Measurements from ENCODE around the gene ZFAND5.

The ZFAND5 gene

DNA sequence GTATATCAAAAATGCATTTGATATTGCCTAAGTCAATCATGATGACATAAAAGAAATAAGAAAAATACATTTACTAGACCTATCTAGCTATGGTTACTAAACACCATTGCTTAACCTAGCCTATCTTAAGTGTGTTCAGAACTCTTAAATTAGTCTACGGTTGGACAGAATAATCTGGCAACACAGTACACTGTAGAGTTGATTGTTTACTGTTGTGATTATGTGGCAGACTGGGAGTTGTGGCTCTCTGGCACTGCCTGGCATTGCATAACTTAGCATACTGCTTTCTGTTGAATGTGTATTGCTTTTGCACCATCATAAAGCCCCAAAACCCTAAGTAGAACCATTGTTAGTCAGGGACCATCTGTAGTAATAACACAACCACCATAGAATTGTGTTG is 21.2 kb upstream of the ZFAND5 start:
- Histone ChIP-seq H3K27ac (ENCODE audit: low read length) (no peak overlapping the region), H3K4me3 (ENCODE audit: low read depth in 1 of 2, low read length in 2 of 2) (no peak overlapping the region), H3K36me3 (ENCODE audit: control insufficient read depth in 1 of 2, insufficient read depth in 2 of 2, low read length in 2 of 2) (no peaks in the 10 kb centered on the region), H3K4me1 (ENCODE audit: control insufficient read depth in 1 of 2, insufficient read depth in 2 of 2, low read length in 2 of 2) (peaks cover 0 to 3% of the 10 kb centered on the region in 2 donors), H3K9me3 (ENCODE audit: control insufficient read depth in 1 of 2, low read length in 2 of 2) (no peaks in the 10 kb centered on the region), H3K27me3 (ENCODE audit: low read depth, low read length) (no peaks in the 10 kb centered on the region)

DNA sequence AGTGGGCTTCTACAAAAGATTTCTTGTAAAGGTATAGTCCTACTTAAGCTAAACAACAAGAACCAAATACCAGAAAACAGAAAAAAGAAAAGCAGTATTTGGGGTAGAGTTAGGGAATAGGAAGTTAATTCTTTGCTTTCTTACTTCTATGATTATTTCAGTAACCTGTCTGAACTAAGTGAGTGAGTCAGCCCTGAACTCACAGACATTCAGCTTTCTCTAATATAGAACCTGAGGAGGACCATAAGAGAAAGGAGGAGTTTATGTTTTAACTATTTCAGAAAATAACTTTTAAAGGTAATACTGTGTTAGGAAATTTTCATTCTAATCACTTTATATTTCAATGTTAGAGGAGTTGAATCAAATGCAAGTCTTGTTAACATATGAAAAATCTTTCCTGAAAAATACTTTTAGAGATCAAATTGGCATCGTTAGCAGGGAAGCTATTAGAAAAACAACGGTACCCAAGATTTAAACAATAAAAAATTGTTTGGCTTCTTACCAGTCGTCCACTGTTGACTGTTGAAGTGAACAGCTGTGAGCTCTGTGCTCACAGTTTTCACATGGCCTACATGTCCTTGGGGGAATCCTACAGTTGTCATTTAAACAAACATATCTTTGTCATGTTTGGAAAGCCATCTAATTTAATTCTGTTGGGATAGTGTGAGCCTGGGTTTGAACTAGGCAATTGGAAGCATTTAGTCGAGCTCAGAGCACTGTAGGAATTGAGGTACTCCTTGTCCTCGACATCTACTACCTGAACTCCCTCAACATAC is 19.9 kb upstream of the ZFAND5 start:
- Histone ChIP-seq H3K4me1 (ENCODE audit: control insufficient read depth in 1 of 2, insufficient read depth in 2 of 2, low read length in 2 of 2) (peaks cover 0 to 3% of the 10 kb centered on the region in 2 donors), H3K27ac (ENCODE audit: low read length) (no peak overlapping the region), H3K4me3 (ENCODE audit: low read depth in 1 of 2, low read length in 2 of 2) (no peak overlapping the region), H3K36me3 (ENCODE audit: control insufficient read depth in 1 of 2, insufficient read depth in 2 of 2, low read length in 2 of 2) (no peaks in the 10 kb centered on the region), H3K27me3 (ENCODE audit: low read depth, low read length) (no peaks in the 10 kb centered on the region), H3K9me3 (ENCODE audit: control insufficient read depth in 1 of 2, low read length in 2 of 2) (no peaks in the 10 kb centered on the region)

DNA sequence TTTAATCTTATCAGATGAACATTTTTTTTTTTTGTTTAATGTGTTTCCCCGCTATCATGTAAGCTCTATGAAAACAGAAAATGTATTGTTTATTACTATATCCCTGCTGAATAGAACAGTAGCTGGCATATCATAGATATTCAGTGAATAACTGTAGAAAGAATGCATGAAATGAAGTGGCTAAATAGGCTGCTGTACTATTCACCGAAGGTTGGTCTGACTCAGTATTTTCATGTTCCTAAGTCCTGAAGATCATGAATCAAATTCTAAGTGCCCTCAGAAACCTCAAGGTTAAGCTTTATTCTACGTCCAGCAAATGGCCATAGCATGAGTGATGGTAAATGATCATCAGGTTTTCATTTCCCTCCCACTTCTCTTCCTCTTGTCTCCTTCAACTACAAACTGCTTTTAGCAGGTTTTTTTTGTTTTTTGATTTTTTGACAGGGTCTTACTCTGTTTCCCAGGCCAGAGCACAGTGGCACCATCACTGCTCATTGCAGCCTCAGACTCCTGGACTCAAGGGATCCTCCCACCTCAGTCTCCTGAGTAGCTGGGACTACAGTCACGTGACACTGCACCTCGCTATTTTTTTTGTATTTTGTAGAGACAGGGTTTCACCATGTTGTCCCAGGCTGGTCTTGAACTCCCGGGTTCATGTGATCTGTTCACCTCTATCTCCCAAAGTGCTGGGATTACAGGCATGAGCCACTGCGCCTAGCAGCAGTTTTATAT is 19.1 kb upstream of the ZFAND5 start:
- no peaks in the 10 kb centered on the region for H3K36me3 ChIP-seq (ENCODE audit: control insufficient read depth in 1 of 2, insufficient read depth in 2 of 2, low read length in 2 of 2)
- peaks cover 0 to 3% of the 10 kb centered on the region in 2 donors for H3K4me1 ChIP-seq (ENCODE audit: control insufficient read depth in 1 of 2, insufficient read depth in 2 of 2, low read length in 2 of 2)
- no peaks in the 10 kb centered on the region for H3K27me3 ChIP-seq (ENCODE audit: low read depth, low read length)
- no peaks in the 10 kb centered on the region for H3K9me3 ChIP-seq (ENCODE audit: control insufficient read depth in 1 of 2, low read length in 2 of 2)
- H3K4me3 ChIP-seq (ENCODE audit: low read depth in 1 of 2, low read length in 2 of 2), result no peak overlapping the region
- H3K27ac ChIP-seq (ENCODE audit: low read length), result no peak overlapping the region

- Histone ChIP-seq H3K4me3 (ENCODE audit: low read depth in 1 of 2, low read length in 2 of 2) (no peak overlapping the region), H3K9me3 (ENCODE audit: control insufficient read depth in 1 of 2, low read length in 2 of 2) (no peaks in the 10 kb centered on the region), H3K27me3 (ENCODE audit: low read depth, low read length) (no peaks in the 10 kb centered on the region), H3K36me3 (ENCODE audit: control insufficient read depth in 1 of 2, insufficient read depth in 2 of 2, low read length in 2 of 2) (no peaks in the 10 kb centered on the region), H3K27ac (ENCODE audit: low read length) (no peak overlapping the region), H3K4me1 (ENCODE audit: control insufficient read depth in 1 of 2, insufficient read depth in 2 of 2, low read length in 2 of 2) (peaks cover 0 to 3% of the 10 kb centered on the region in 2 donors)
These were observed 17.4 kb upstream of the ZFAND5 start for GRCh38 chr9:72382405-72382804.

DNA sequence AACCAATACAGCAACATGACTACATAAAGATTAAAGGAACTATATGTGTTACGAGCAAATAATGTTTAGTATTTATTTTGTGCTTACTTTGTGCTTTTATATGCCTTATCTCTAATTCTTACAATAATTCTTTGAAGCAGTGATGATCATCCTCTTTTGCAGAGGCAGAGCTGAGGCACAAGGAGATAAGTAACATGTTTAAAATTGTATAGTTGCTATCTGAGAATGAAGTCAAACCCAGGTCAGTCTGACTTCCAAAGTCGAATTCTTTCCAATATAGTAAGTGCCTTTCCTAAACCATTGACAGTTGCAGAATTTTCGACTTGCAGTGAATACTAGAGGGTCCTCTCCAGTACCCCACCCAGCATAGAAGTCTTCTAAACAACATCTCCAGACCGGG is 12.0 kb upstream of the ZFAND5 start:
- H3K9me3 ChIP-seq (ENCODE audit: control insufficient read depth in 1 of 2, low read length in 2 of 2), result no peaks in the 10 kb centered on the region
- H3K27me3 ChIP-seq (ENCODE audit: low read depth, low read length), result no peaks in the 10 kb centered on the region
- H3K36me3 ChIP-seq (ENCODE audit: control insufficient read depth in 1 of 2, insufficient read depth in 2 of 2, low read length in 2 of 2), result no peaks in the 10 kb centered on the region
- no peak overlapping the region for H3K4me3 ChIP-seq (ENCODE audit: low read depth in 1 of 2, low read length in 2 of 2)
- H3K27ac ChIP-seq (ENCODE audit: low read length), result no peak overlapping the region
- no peaks in the 10 kb centered on the region for H3K4me1 ChIP-seq (ENCODE audit: control insufficient read depth in 1 of 2, insufficient read depth in 2 of 2, low read length in 2 of 2)

DNA sequence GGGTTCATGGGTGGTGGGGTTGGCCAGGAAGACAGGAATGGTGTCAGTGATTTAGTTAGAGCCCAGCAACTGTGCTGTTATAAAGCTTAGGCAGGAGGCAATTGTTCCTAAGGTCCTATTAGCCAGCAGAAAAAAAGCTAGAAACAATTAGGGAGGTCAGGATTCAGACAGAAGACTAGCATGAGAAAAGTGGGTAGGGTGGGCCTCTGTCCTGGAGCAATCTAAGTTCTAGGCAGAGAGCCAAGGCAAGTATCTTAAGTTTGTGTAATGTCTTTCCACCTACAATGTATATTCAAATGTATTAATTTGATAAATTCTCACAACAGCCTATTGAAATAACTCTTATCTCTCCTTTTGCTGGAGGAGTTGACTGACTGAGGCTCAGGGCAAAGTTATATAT is 6.1 kb upstream of the ZFAND5 start:
- no peaks in the 10 kb centered on the region for H3K9me3 ChIP-seq (ENCODE audit: control insufficient read depth in 1 of 2, low read length in 2 of 2)
- H3K27me3 ChIP-seq (ENCODE audit: low read depth, low read length), result no peaks in the 10 kb centered on the region
- no peaks in the 10 kb centered on the region for H3K36me3 ChIP-seq (ENCODE audit: control insufficient read depth in 1 of 2, insufficient read depth in 2 of 2, low read length in 2 of 2)
- no peak overlapping the region for H3K4me3 ChIP-seq (ENCODE audit: low read depth in 1 of 2, low read length in 2 of 2)
- H3K4me1 ChIP-seq (ENCODE audit: control insufficient read depth in 1 of 2, insufficient read depth in 2 of 2, low read length in 2 of 2), result no peaks in the 10 kb centered on the region
- H3K27ac ChIP-seq (ENCODE audit: low read length), result no peak overlapping the region

DNA sequence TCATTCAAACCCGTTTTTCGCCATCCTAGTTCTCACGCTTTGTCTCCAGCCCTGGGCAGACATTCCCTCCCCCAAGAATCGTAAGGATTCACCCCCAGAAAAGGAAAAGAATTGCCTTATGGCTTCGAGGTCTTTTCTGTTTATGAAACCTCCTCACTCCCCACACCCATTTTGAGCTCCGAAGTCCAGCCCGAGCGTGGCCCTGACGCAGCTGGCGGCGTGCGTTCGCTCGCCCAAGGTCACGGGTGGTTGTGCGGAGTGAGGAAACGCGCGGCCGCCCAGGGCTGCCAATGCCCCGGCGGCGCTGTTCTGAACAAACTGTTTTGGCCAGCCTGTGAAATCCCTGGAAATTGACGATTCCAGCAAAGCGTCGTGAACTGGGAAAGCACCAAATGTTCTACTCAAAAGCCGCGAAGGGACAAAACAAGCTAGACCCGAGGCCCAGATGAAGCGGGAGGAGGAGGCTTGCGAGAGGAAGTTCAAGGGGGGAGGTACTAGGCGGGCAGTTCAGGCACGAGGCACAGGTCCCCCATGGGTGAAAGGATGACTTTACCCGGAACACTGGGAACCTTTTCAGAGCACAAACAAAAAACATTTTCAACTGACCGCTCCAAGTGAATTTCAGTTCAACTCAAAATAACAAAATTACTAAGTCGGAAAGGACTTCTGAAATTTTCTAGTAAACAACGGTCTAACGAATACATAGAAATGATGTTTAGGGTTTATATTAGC is 683 bp upstream of the ZFAND5 start:
- H3K36me3 ChIP-seq (ENCODE audit: control insufficient read depth in 1 of 2, insufficient read depth in 2 of 2, low read length in 2 of 2), result peaks cover 4 to 36% of the 10 kb centered on the region in 2 donors
- H3K27me3 ChIP-seq (ENCODE audit: low read depth, low read length), result no peaks in the 10 kb centered on the region
- peak overlapping the region; percentile 81 to 82 for H3K4me3 ChIP-seq (ENCODE audit: low read depth in 1 of 2, low read length in 2 of 2)
- H3K27ac ChIP-seq (ENCODE audit: low read length), result peak overlapping the region; percentile 100
- H3K4me1 ChIP-seq (ENCODE audit: control insufficient read depth in 1 of 2, insufficient read depth in 2 of 2, low read length in 2 of 2), result peaks cover 3 to 9% of the 10 kb centered on the region in 2 donors
- no peaks in the 10 kb centered on the region for H3K9me3 ChIP-seq (ENCODE audit: control insufficient read depth in 1 of 2, low read length in 2 of 2)

GRCh38 chr9:72363908-72364678 is 915 bp downstream of the ZFAND5 start:
- Histone ChIP-seq H3K27me3 (ENCODE audit: low read depth, low read length) (no peaks in the 10 kb centered on the region), H3K4me1 (ENCODE audit: control insufficient read depth in 1 of 2, insufficient read depth in 2 of 2, low read length in 2 of 2) (peaks cover 19 to 25% of the 10 kb centered on the region in 2 donors), H3K36me3 (ENCODE audit: control insufficient read depth in 1 of 2, insufficient read depth in 2 of 2, low read length in 2 of 2) (peaks cover 20 to 51% of the 10 kb centered on the region in 2 donors), H3K9me3 (ENCODE audit: control insufficient read depth in 1 of 2, low read length in 2 of 2) (no peaks in the 10 kb centered on the region), H3K4me3 (ENCODE audit: low read depth in 1 of 2, low read length in 2 of 2) (peak overlapping the region; percentile 81 to 95), H3K27ac (ENCODE audit: low read length) (peak overlapping the region; percentile 97)

DNA sequence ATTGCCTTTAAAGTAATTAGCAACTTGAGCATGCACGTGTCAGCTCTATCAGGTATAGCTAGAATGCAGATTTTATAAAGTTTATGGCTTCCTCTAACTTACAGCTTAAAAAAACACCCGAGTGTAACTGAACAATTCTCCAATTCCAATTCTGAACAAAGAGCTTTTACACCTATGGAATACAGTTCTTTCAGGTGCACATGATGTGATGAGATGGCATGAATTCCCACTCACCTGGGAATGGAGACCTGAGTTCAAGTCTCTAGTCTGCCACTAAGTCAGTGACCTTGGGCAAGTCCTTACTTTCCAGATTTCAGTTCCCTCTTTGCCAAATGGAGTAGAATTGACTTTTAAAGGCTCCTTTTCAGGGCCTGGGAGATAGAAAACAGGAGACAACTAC is 1.8 kb downstream of the ZFAND5 start:
- peaks cover 28 to 51% of the 10 kb centered on the region in 2 donors for H3K36me3 ChIP-seq (ENCODE audit: control insufficient read depth in 1 of 2, insufficient read depth in 2 of 2, low read length in 2 of 2)

GRCh38 chr9:72362680-72363139 is 2.3 kb downstream of the ZFAND5 start:
- H3K36me3 ChIP-seq (ENCODE audit: control insufficient read depth in 1 of 2, insufficient read depth in 2 of 2, low read length in 2 of 2), result peaks cover 33 to 55% of the 10 kb centered on the region in 2 donors
- H3K4me1 ChIP-seq (ENCODE audit: control insufficient read depth in 1 of 2, insufficient read depth in 2 of 2, low read length in 2 of 2), result peaks cover 33 to 39% of the 10 kb centered on the region in 2 donors
- H3K4me3 ChIP-seq (ENCODE audit: low read depth in 1 of 2, low read length in 2 of 2), result peak overlapping the region; percentile 81 to 95
- H3K27ac ChIP-seq (ENCODE audit: low read length), result peak overlapping the region; percentile 97
- H3K9me3 ChIP-seq (ENCODE audit: control insufficient read depth in 1 of 2, low read length in 2 of 2), result no peaks in the 10 kb centered on the region
- no peaks in the 10 kb centered on the region for H3K27me3 ChIP-seq (ENCODE audit: low read depth, low read length)

More for the DNA sequence above, 1.8 kb downstream of the ZFAND5 start:
- H3K27ac ChIP-seq (ENCODE audit: low read length), result peak overlapping the region; percentile 97
- no peaks in the 10 kb centered on the region for H3K9me3 ChIP-seq (ENCODE audit: control insufficient read depth in 1 of 2, low read length in 2 of 2)
- H3K4me1 ChIP-seq (ENCODE audit: control insufficient read depth in 1 of 2, insufficient read depth in 2 of 2, low read length in 2 of 2), result peaks cover 28 to 34% of the 10 kb centered on the region in 2 donors
- peak overlapping the region; percentile 81 to 95 for H3K4me3 ChIP-seq (ENCODE audit: low read depth in 1 of 2, low read length in 2 of 2)
- H3K27me3 ChIP-seq (ENCODE audit: low read depth, low read length), result no peaks in the 10 kb centered on the region

Measured in muscle layer of duodenum (tissue), 2 donors.